Smooth muscle cell of the umbilical artery (primary cell): ENCODE measurements around the gene GFRAL. TPM values are rescaled to one million over a fixed set of nuclear protein-coding genes. Genes with fewer than 3 reads are reported as not detected.

Experiments
- total RNA-seq: library from RNA; depleted of rRNA; stranded (reverse); fragments of >200 nt; gene quantifications from 2 replicates; pipeline ENCODE4 v1.2.3, GENCODE V29; 2014

GFRAL gene, protein sequence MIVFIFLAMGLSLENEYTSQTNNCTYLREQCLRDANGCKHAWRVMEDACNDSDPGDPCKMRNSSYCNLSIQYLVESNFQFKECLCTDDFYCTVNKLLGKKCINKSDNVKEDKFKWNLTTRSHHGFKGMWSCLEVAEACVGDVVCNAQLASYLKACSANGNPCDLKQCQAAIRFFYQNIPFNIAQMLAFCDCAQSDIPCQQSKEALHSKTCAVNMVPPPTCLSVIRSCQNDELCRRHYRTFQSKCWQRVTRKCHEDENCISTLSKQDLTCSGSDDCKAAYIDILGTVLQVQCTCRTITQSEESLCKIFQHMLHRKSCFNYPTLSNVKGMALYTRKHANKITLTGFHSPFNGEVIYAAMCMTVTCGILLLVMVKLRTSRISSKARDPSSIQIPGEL
- not detected in 2 replicates for total RNA-seq

DNA sequence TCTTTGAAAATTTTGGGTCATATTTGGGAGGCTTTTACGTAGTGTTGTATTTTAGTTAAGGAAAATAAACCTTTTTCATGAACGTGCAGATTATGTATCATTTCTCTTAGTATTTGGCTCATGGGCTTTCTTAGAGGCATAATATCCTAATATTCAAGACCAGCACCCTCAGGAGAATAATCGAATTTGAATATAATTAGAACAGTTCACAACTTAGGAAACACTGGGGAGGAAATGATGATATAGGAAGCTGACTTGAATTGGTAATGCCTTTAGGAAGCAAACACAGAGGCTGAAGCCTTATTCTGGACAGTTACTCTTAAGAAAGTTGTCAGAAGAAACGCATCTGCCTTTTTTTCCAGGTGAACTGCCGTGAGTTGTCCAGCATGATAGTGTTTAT, at the start of gene GFRAL:
Gene GFRAL (plus strand): TSS at position 301 of the 400 bp plus-strand sequence. CDS start 86 bp downstream, at position 387.

Other genes with a start within 250 kb of the GFRAL start
- gene HCRTR2, start 153.0 kb upstream of the GFRAL start, total RNA-seq = not detected in 2 replicates